Stromal cell of bone marrow (primary cell): ENCODE results near the gene PTPN9.
A peak's percentile ranks its signal among the peaks of the same experiment; 100 is the strongest.
"Not testable (repeated sequence)": the region's sequence is repeated elsewhere in the genome, so short reads cannot be mapped to it uniquely, and the experiment has no call there.

Experiments
- DNase-seq: peaks from one replicate; pipeline ENCODE4 v3.0.0-alpha.2; 2012; ENCODE audit warnings: low read depth

PTPN9 gene

DNA sequence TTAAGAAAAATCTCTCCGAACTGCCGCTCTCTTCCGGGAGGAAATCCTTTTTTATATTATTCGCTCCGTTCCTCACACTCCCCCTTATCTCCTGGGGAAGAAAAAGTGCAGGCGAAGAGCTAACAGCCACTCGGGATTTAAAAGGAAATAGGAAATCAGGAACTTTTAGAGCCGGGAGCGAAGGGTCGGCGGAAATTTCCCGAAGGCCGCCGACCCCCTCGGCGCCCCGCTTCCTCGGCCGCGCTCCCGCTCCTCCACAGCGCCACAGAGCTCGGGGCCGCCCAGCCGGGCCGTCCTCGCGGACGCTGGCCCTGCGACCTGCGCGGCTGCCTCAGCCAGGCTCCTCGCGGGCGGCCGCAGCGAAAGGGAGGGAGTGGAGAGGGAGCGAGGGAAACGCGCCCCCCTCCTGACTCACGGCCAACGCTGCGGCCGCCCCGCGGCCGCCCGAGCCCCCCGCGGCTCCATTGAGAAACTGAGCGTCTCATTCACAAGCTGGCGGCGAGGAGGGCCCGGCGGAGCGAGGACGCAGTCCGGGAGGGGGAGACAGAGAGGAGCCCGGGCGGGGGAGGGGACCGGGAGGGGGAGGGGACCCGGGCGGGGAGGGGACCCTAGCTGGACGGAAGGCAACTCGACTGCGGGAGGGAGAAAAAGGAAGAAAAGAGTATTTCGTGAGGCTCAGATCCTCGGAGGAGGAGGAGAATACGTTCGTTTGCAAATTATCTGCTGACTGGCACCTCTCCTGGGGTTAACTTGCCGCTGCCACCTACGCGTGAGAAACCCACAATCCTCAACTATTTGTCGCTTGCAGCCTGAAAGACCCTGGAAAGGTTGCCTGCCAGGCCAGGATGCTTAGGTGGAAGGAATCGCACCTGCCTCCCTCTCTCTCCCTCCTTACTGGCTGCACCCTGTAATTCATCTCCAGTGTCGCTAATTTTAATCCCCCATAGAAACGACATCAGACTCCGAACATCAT is at the start of gene PTPN9:
Gene PTPN9 (minus strand): TSS at position 368 of the 973 bp plus-strand sequence. CDS start 539 bp downstream, outside the sequence.
- peak; percentile 59 for DNase-seq

- peak; percentile 85 for DNase-seq
Observed at GRCh38 chr15:75625542-75626347, 46.6 kb upstream of the PTPN9 start, which contains the start of gene SNUPN. SNUPN (minus strand) TSS chr15:75625725; CDS start chr15:75621051, 4,674 bp downstream.

GRCh38 chr15:75622505-75622904 is 43.4 kb upstream of the PTPN9 start:
- DNase-seq: no peak

DNA sequence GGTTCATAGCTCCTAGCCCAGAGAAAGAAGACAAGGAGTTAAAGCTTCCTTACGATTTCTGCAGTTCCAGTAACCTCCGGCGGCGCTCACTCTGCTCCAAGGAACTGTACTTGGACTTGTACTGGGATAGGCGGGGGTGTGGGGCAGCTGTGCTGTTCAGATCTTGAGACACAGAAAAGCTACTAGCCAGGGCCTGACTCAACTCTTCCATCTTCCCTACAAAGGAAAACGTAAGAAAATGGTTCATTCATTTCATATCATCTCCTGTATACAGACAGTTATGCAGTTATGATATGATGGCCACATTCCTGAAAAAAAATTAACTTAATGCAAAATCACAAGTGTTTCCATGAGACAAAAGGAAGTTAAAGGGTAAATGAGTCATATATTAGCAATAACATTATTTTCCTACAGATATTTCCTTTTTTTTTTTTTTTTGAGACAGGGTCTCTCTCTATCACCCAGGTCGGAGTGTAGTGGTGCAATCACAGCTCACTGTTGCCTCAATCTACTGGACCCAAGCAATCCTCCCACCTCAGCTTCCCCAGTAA is 41.8 kb upstream of the PTPN9 start:
- peak; percentile 98 for DNase-seq

DNA sequence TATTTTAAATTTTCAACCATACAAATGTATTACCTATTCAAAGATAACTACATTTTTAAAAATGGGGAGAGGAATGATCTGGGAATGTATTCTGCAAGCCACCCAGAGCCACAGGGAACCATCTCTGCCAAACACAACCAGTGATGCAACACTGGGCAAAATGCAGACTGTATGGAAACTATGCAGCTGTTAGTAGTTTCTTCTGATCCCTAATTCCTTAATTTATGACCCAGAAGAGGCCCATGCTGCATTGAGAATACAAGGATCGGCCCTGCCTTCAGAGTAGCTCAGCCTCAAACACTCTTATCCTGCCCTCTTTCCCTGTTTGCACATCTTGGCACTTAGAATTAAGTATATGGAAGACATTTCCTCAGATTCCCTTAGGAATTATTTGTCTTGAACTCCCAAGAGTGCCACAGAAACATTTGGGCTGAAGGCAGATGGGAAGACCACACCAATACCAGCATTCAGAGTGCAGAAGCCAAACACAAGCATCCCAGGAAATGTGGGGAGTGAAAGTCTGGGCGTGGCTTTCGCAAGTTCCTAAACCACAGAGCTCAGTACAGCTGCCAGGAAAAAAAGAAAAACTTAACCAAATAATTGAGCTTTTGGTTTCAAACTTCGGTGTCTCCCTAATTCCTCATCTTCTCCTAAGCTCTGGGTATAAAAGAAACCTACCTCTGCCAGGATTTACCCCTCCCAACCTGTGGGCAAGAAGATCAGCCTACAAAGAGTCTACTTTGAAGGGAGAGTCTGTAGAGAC is 41.1 kb upstream of the PTPN9 start:
- DNase-seq: peak; percentile 85

DNA sequence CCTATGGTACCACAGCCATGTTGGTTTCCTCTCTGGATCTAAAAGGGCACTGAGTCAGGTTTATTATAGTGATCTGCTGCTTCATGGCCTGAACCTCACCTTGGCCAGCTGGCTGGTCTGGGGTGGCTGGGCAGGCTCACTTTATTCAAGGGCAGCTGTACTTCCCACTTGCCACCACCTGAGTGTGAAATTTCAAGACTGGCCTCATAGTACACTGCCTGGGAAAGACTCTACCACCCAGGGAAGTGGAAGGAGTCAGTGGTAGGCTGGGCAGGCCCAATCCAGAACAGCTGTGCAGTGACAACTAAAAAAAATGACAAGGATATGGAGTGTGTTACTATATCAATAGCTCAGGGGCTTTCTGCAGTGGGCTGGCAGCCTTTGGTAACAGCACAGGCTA is 37.7 kb upstream of the PTPN9 start:
- DNase-seq: no peak

- no peak for DNase-seq
Observed at GRCh38 chr15:75606711-75607699, 27.9 kb upstream of the PTPN9 start.

- DNase-seq: no peak
Observed at GRCh38 chr15:75606026-75606425, 26.9 kb upstream of the PTPN9 start.

- no peak for DNase-seq
Observed at GRCh38 chr15:75599401-75599800, 20.3 kb upstream of the PTPN9 start.

DNA sequence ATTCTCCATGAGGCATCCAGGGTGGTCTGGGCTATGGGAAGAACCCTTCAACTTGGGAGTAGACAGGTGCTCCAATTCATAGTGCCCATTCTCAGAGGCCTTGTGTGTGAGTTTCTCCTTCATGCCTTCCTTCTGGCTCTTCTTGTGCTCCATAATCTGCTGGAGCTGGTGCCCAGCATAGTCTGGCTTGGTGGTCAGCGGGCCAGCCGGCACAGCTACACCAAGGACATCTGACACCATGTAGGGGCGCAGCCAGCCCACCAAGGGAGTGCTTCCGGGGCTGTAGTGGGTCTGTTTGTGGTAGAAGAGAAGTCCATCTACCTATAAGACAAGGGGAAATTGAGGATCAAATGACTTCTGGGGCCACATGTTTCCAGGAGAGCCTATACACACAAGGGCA is 19.2 kb upstream of the PTPN9 start:
- DNase-seq: no peak

GRCh38 chr15:75597667-75598341 is 18.7 kb upstream of the PTPN9 start:
- no peak for DNase-seq

- DNase-seq: no peak
Observed at GRCh38 chr15:75596703-75597345, 17.7 kb upstream of the PTPN9 start.

DNA sequence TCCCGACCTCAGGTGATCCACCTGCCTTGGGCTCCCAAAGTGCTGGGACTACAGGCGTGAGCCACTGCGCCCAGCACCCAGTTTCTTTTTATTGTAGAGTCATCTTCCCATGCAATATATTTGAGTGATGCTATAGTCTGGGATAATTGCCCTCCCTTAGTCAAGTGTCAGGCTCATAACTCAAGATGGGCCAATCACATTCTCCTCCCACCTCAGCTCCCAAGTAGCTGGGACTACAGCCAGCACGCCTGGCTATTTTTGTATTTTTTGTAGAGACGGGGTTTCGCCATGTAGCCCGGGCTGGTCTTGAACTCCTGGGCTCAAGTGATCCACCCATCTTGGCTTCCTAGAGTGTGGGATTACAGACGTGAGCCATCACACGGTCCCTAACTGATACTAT is 15.2 kb upstream of the PTPN9 start:
- DNase-seq: no peak

- no peak for DNase-seq
Observed at GRCh38 chr15:75591655-75592364, 12.7 kb upstream of the PTPN9 start.

DNA sequence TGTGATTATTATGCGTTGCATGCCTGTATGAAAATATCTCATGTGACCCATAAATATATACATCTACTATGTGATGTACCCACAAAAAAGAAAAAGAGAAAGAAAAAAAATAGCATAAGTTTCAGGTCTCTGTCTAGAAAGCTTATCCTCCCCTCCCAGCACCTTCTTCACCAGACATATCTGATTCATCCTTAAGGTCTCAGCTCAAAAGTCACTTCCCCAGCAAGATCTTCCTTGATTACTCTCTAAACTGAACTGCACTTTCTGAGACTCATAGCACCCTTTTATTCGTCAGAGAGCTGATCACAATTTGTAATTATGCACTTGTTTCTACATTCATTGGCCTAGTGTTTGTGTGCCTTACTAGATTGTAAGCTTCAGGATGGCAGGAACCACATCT is 11.1 kb upstream of the PTPN9 start:
- no peak for DNase-seq

DNA sequence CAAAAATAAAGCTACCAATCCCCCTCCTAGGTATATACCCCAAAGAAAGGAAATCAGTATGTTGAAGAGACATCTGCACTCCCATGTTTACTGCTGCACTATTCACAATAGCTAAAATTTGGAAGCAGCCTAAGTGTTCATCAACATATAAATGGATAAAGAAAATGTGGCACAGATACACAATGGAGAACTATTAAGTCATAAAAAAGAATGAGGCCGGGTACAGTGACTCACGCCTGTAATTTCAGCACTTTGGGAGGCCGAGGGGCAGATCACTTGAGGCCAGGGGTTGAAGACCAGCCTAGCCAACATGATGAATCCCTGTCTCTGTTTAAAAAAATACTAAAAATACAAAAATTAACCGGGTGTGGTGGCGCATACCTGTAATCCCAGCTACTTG is 10.0 kb upstream of the PTPN9 start:
- no peak for DNase-seq

- DNase-seq: not testable (repeated sequence)
Observed at GRCh38 chr15:75586422-75586821, 7.3 kb upstream of the PTPN9 start.

- no peak for DNase-seq
Observed at GRCh38 chr15:75584121-75584520, 5.0 kb upstream of the PTPN9 start.

GRCh38 chr15:75583701-75584100 is 4.6 kb upstream of the PTPN9 start:
- no peak for DNase-seq
